Stimulated activated naive CD8-positive, alpha-beta T cell treated with anti-CD3 and anti-CD28 coated beads, Interleukin-15, Interleukin-2, amounts not matched to agents 100 U/mL and 50 U/mL, for 24 hours (primary cell): ENCODE measurements around the gene SMOC2.
"Not testable (repeated sequence)": the region's sequence is repeated elsewhere in the genome, so short reads cannot be mapped to it uniquely, and the experiment has no call there.

Experiments used
- ATAC-seq: fragments of 150-1000 bp; cut with Tn5 transposase; one replicate; pipeline ENCODE4 v1.10.0; 2021
- DNase-seq: peaks from one replicate; pipeline ENCODE4 v3.0.0; 2021

Gene SMOC2

GRCh38 chr6:168603234-168603633 lies 162.2 kb downstream of the SMOC2 start:
- no peak for ATAC-seq

GRCh38 chr6:168605964-168606363 lies 165.0 kb downstream of the SMOC2 start:
- DNase-seq: no peak
- no peak for ATAC-seq

More at GRCh38 chr6:168603234-168603633, 162.2 kb downstream of the SMOC2 start:
- DNase-seq: no peak

GRCh38 chr6:168606722-168607121 lies 165.7 kb downstream of the SMOC2 start:
- no peak for ATAC-seq

GRCh38 chr6:168607272-168608112 lies 166.5 kb downstream of the SMOC2 start:
- ATAC-seq: no peak

More at GRCh38 chr6:168606722-168607121, 165.7 kb downstream of the SMOC2 start:
- no peak for DNase-seq

GRCh38 chr6:168608113-168608400 lies 167.1 kb downstream of the SMOC2 start:
- no peak for DNase-seq
- ATAC-seq: no peak

More at GRCh38 chr6:168607272-168608112, 166.5 kb downstream of the SMOC2 start:
- DNase-seq: no peak

- DNase-seq: no peak
- no peak for ATAC-seq
These were observed 168.2 kb downstream of the SMOC2 start for GRCh38 chr6:168609026-168609685.

GRCh38 chr6:168609914-168610490 lies 169.0 kb downstream of the SMOC2 start:
- ATAC-seq: no peak
- DNase-seq: no peak

- not testable (repeated sequence) for ATAC-seq, DNase-seq
These were observed 170.0 kb downstream of the SMOC2 start for GRCh38 chr6:168610966-168611365.

GRCh38 chr6:168611691-168612090 lies 170.7 kb downstream of the SMOC2 start:
- no peak for ATAC-seq
- DNase-seq: no peak

GRCh38 chr6:168612586-168612985 lies 171.6 kb downstream of the SMOC2 start:
- no peak for ATAC-seq

GRCh38 chr6:168615837-168616236 lies 174.9 kb downstream of the SMOC2 start:
- ATAC-seq (no peak), DNase-seq (no peak)

More at GRCh38 chr6:168612586-168612985, 171.6 kb downstream of the SMOC2 start:
- no peak for DNase-seq

GRCh38 chr6:168616816-168617765 lies 176.1 kb downstream of the SMOC2 start:
- DNase-seq (no peak), ATAC-seq (no peak)

GRCh38 chr6:168618546-168619315 lies 177.7 kb downstream of the SMOC2 start:
- ATAC-seq: no peak

GRCh38 chr6:168619560-168620314 lies 178.8 kb downstream of the SMOC2 start:
- ATAC-seq (peak; percentile 70), DNase-seq (peak; percentile 9)

More at GRCh38 chr6:168618546-168619315, 177.7 kb downstream of the SMOC2 start:
- DNase-seq: no peak

- DNase-seq (no peak), ATAC-seq (no peak)
These were observed 179.6 kb downstream of the SMOC2 start for GRCh38 chr6:168620578-168620977.

- DNase-seq (no peak), ATAC-seq (no peak)
These were observed 182.8 kb downstream of the SMOC2 start for GRCh38 chr6:168623736-168624135.

GRCh38 chr6:168624540-168624939 lies 183.6 kb downstream of the SMOC2 start:
- DNase-seq (no peak), ATAC-seq (no peak)

GRCh38 chr6:168624948-168625347 lies 184.0 kb downstream of the SMOC2 start:
- ATAC-seq (no peak), DNase-seq (no peak)

GRCh38 chr6:168625602-168626001 lies 184.6 kb downstream of the SMOC2 start:
- DNase-seq: no peak
- ATAC-seq: no peak

- ATAC-seq: no peak
- DNase-seq: no peak
These were observed 185.1 kb downstream of the SMOC2 start for GRCh38 chr6:168626046-168626602.
